Neural progenitor cell (in vitro differentiated cells): Measurements from ENCODE around the gene SLC15A3. TPM values are rescaled to one million over a fixed set of nuclear protein-coding genes. Genes with fewer than 3 reads are reported as not detected.

ENCODE experiments used
- DNase-seq: peaks from one replicate; pipeline ENCODE4 v3.0.0-alpha.2; 2016; ENCODE audit warnings: low spot score
- H2AFZ ChIP-seq: fragments of 200-600 bp; sonication (generic); replicated peaks from 2 replicates; pipeline ENCODE4 v1.6.1; 2016; ENCODE audit warnings: antibody characterized with exemption
- H3F3A ChIP-seq: fragments of 200-600 bp; sonication (generic); 2 replicates; pipeline ENCODE4 v1.6.1; 2016; ENCODE audit warnings: antibody characterized with exemption, low read depth
- H3K27ac ChIP-seq: fragments of 200-600 bp; sonication (generic); 2 replicates; pipeline ENCODE4 v1.5.1; 2016; ENCODE audit warnings: mild to moderate bottlenecking
- H3K27me3 ChIP-seq: fragments of 200-600 bp; sonication (generic); 2 replicates; pipeline ENCODE4 v1.6.1; 2016; ENCODE audit warnings: mild to moderate bottlenecking, moderate library complexity
- H3K36me3 ChIP-seq: fragments of 200-600 bp; sonication (generic); 2 replicates; pipeline ENCODE4 v1.5.1; 2016
- H3K4me1 ChIP-seq: fragments of 200-600 bp; sonication (generic); 2 replicates; pipeline ENCODE4 v1.6.1; 2016; ENCODE audit warnings: mixed run types
- H3K4me2 ChIP-seq: fragments of 200-600 bp; sonication (generic); 2 replicates; pipeline ENCODE4 v1.6.1; 2016
- H3K4me3 ChIP-seq: fragments of 200-600 bp; sonication (generic); 2 replicates; pipeline ENCODE4 v1.5.1; 2016
- H3K79me2 ChIP-seq: fragments of 200-600 bp; sonication (generic); 2 replicates; pipeline ENCODE4 v1.6.1; 2016; ENCODE audit warnings: low read depth
- H3K9ac ChIP-seq: fragments of 200-600 bp; sonication (generic); 2 replicates; pipeline ENCODE4 v1.6.1; 2016
- H3K9me3 ChIP-seq: fragments of 200-600 bp; sonication (generic); 2 replicates; pipeline ENCODE4 v1.5.1; 2016; ENCODE audit warnings: low read depth
- H4K20me1 ChIP-seq: fragments of 200-600 bp; sonication (generic); 2 replicates; pipeline ENCODE4 v1.6.1; 2016; ENCODE audit warnings: low read depth
- H3K27ac Mint-ChIP-seq: 3 replicates; pipeline ENCODE4 v1.8.0; 2021; ENCODE audit warnings: mixed read lengths
- H3K27me3 Mint-ChIP-seq: 2 replicates; pipeline ENCODE4 v1.8.0; 2022; ENCODE audit warnings: low read depth, mild to moderate bottlenecking, inconsistent platforms, moderate library complexity, mixed read lengths; ENCODE audit not compliant: insufficient read depth
- H3K36me3 Mint-ChIP-seq: 3 replicates; pipeline ENCODE4 v1.8.0; 2021; ENCODE audit warnings: mixed read lengths
- H3K4me1 Mint-ChIP-seq: 3 replicates; pipeline ENCODE4 v1.8.0; 2021; ENCODE audit warnings: mixed read lengths
- H3K4me3 Mint-ChIP-seq: 3 replicates; pipeline ENCODE4 v1.8.0; 2021; ENCODE audit warnings: mild to moderate bottlenecking, moderate library complexity, mixed read lengths
- H3K9me3 Mint-ChIP-seq: 3 replicates; pipeline ENCODE4 v1.8.0; 2020; ENCODE audit warnings: mixed read lengths
- EZH2 ChIP-seq: fragments of 200-600 bp; sonication (generic); IDR thresholded peaks from 2 replicates; pipeline ENCODE4 v1.6.1; 2017; ENCODE audit warnings: antibody characterized with exemption, mild to moderate bottlenecking, moderate library complexity
- EZH2phosphoT487 ChIP-seq: fragments of 200-600 bp; sonication (generic); IDR thresholded peaks from 2 replicates; pipeline ENCODE4 v1.6.1; 2017; ENCODE audit warnings: antibody characterized with exemption
- total RNA-seq: library from RNA; depleted of rRNA; stranded (reverse); fragments of >200 nt; gene quantifications from 2 replicates; pipeline ENCODE4 v1.2.3, GENCODE V29; 2015; ENCODE audit warnings: low replicate concordance
- TF ChIP-seq, protein P1 (sequence below): fragments of 200-600 bp; sonication (generic); IDR thresholded peaks from 2 replicates; pipeline ENCODE4 v1.5.1; 2017; ENCODE audit warnings: antibody characterized with exemption, mild to moderate bottlenecking

The SLC15A3 gene
- total RNA-seq, 1 donor from 2014 or later = 1.4 TPM

DNA sequence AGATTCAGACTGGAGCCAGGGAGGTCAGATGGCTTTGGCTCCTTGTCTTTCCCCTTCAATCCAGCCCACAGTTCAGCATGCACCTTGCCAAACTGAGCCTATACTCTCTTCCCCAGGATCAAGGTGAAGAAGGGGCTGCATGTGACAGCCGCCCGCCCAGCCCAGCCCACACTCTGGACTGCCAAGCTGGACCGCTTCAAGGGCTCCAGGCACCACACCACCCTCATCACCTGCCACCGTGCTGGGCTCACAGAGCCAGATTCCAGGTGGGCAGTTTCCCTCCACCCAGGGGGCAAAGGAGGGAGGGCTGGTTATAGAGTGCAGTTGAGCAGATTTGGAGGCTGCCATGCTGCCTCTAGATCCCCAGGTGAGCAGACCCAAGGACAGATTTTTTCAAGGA is 21.6 kb downstream of the SLC15A3 start:
- H3K9ac ChIP-seq = no peak overlapping the region
- no peak overlapping the region for H3K4me3 Mint-ChIP-seq
- H3K36me3 Mint-ChIP-seq = peaks cover 21% of the 10 kb centered on the region

DNA sequence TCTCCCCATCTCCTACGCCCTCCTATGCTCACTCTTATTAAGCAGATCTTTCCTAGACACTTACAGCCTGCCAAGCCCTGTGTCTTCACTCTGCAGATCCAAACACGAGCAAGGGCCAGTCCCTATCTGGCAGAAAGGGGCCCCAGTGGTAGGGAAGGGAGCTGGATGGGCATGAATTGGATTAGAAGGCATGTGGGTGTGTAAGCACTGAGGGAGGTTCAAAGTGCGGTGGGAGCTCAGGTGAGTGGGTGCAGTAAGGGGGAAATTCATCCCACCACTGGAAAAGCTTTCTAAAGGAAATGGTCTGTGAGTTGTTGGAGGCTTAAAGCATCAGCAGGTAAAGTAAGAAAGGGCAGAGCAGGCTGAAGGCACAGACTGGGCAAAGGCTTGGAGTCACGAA is 22.2 kb downstream of the SLC15A3 start:
- Mint-ChIP-seq H3K36me3 (peaks cover 20% of the 10 kb centered on the region), H3K9me3 (no peaks in the 10 kb centered on the region), H3K27ac (peak overlapping the region; percentile 16), H3K27me3 (peaks cover 4% of the 10 kb centered on the region), H3K4me3 (no peak overlapping the region), H3K4me1 (peaks cover 32% of the 10 kb centered on the region)
- Histone ChIP-seq H3F3A (peaks cover 4% of the 10 kb centered on the region), H2AFZ (no peak overlapping the region), H3K9me3 (no peaks in the 10 kb centered on the region), H3K9ac (no peak overlapping the region), H3K27ac (no peak overlapping the region), H3K79me2 (peaks cover 16% of the 10 kb centered on the region), H3K4me3 (no peak overlapping the region), H3K36me3 (no peaks in the 10 kb centered on the region), H4K20me1 (peaks cover 40% of the 10 kb centered on the region), H3K27me3 (no peaks in the 10 kb centered on the region), H3K4me1 (peaks cover 15% of the 10 kb centered on the region), H3K4me2 (no peak overlapping the region)
- no peak for TF ChIP-seq EZH2
- no peak for TF ChIP-seq EZH2phosphoT487
- TF ChIP-seq, protein P1, sequence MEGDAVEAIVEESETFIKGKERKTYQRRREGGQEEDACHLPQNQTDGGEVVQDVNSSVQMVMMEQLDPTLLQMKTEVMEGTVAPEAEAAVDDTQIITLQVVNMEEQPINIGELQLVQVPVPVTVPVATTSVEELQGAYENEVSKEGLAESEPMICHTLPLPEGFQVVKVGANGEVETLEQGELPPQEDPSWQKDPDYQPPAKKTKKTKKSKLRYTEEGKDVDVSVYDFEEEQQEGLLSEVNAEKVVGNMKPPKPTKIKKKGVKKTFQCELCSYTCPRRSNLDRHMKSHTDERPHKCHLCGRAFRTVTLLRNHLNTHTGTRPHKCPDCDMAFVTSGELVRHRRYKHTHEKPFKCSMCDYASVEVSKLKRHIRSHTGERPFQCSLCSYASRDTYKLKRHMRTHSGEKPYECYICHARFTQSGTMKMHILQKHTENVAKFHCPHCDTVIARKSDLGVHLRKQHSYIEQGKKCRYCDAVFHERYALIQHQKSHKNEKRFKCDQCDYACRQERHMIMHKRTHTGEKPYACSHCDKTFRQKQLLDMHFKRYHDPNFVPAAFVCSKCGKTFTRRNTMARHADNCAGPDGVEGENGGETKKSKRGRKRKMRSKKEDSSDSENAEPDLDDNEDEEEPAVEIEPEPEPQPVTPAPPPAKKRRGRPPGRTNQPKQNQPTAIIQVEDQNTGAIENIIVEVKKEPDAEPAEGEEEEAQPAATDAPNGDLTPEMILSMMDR = no peak
- no peak for DNase-seq

More for the DNA sequence above, 21.6 kb downstream of the SLC15A3 start:
- Histone ChIP-seq H3K9me3 (no peaks in the 10 kb centered on the region), H3K27ac (no peak overlapping the region), H3K27me3 (no peaks in the 10 kb centered on the region), H3K79me2 (peaks cover 12% of the 10 kb centered on the region), H4K20me1 (peaks cover 34% of the 10 kb centered on the region), H3K4me2 (no peak overlapping the region), H3K36me3 (no peaks in the 10 kb centered on the region), H3F3A (peaks cover 4% of the 10 kb centered on the region), H2AFZ (no peak overlapping the region), H3K4me1 (peaks cover 14% of the 10 kb centered on the region), H3K4me3 (no peak overlapping the region)
- Mint-ChIP-seq H3K4me1 (peaks cover 29% of the 10 kb centered on the region), H3K27me3 (peaks cover 4% of the 10 kb centered on the region), H3K27ac (no peak overlapping the region), H3K9me3 (no peaks in the 10 kb centered on the region)
- no peak for DNase-seq
- no peak for TF ChIP-seq EZH2
- no peak for TF ChIP-seq EZH2phosphoT487

DNA sequence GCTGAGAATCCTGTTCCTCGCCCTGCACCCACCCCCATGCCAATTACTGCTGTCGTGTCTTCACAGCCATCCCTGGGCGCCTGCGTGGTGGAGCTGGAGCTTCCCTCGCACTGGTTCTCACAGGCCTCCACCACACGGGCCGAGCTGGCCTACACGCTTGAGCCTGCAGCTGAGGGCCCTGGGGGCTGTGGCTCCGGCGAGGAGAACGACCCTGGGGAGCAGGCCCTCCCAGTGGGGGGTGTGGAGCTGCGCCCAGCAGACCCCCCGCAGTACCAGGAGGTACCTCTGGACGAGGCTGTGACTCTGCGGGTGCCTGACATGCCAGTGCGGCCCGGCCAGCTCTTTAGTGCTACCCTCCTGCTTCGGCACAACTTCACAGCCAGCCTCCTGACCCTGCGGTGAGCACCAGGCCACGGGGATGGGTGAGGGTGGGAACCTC is 23.4 kb downstream of the SLC15A3 start:
- Mint-ChIP-seq H3K36me3 (peaks cover 16% of the 10 kb centered on the region), H3K4me3 (no peak overlapping the region), H3K27me3 (peaks cover 2% of the 10 kb centered on the region), H3K4me1 (peaks cover 32% of the 10 kb centered on the region), H3K27ac (no peak overlapping the region), H3K9me3 (no peaks in the 10 kb centered on the region)
- Histone ChIP-seq H3K9me3 (no peaks in the 10 kb centered on the region), H3K4me2 (no peak overlapping the region), H3K9ac (no peak overlapping the region), H3K27me3 (no peaks in the 10 kb centered on the region), H3K4me1 (peaks cover 15% of the 10 kb centered on the region), H3K27ac (no peak overlapping the region), H3K4me3 (no peak overlapping the region), H3K36me3 (no peaks in the 10 kb centered on the region), H2AFZ (no peak overlapping the region), H3K79me2 (peaks cover 16% of the 10 kb centered on the region), H4K20me1 (peaks cover 40% of the 10 kb centered on the region), H3F3A (peaks cover 4% of the 10 kb centered on the region)
- no peak for TF ChIP-seq EZH2phosphoT487
- no peak for TF ChIP-seq EZH2
- TF ChIP-seq, protein P1 = no peak
- no peak for DNase-seq

DNA sequence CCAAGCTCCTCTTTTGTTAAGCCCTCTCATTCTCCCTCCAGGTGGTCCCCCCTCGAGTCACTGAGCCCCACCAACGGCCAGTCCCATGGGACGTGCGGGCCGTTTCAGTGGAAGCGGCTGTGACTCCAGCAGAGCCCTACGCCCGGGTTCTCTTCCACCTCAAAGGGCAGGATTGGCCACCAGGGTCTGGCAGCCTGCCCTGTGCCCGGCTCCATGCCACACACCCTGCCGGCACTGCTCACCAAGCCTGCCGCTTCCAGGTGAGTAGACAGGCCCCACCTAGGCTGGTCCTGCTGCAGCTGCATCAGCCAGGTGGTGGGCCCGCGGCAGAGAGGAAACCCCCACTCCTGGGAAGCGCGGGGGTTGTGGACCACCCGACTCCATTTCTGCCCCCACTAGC is 24.4 kb downstream of the SLC15A3 start:
- Mint-ChIP-seq H3K4me3 (no peak overlapping the region), H3K27ac (no peak overlapping the region), H3K4me1 (peaks cover 33% of the 10 kb centered on the region), H3K9me3 (no peaks in the 10 kb centered on the region), H3K27me3 (peaks cover 2% of the 10 kb centered on the region), H3K36me3 (peaks cover 18% of the 10 kb centered on the region)
- Histone ChIP-seq H3K4me2 (no peak overlapping the region), H3K4me1 (peaks cover 12% of the 10 kb centered on the region), H4K20me1 (peaks cover 30% of the 10 kb centered on the region), H3K27ac (no peak overlapping the region), H3K27me3 (no peaks in the 10 kb centered on the region), H2AFZ (no peak overlapping the region), H3K9ac (no peak overlapping the region), H3K36me3 (no peaks in the 10 kb centered on the region), H3K9me3 (no peaks in the 10 kb centered on the region), H3F3A (peaks cover 1% of the 10 kb centered on the region), H3K79me2 (peaks cover 16% of the 10 kb centered on the region), H3K4me3 (no peak overlapping the region)
- TF ChIP-seq, protein P1 = no peak
- no peak for TF ChIP-seq EZH2
- no peak for TF ChIP-seq EZH2phosphoT487
- DNase-seq = no peak
